ENCODE results near the gene CHCHD3.

The CHCHD3 gene

DNA sequence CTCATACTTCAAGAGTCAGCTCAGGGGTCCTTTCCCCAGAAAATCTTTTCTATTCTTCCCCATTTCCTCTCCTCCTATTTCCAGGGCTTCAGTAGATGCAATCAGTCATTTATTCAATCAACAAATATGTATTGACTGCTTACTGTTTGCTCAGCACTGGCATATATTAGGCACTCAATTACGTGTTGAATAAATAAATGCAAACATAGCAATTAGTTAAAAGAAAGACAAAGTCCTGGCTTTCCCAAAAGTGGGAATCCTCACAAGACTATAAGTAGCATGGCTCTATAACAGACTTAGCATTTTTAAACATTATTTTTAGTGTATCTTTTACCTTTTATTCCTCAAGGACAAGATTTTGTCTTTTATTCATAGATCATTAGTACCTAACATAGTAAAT lies 111.6 kb downstream of the CHCHD3 start:
- TF ChIP-seq TAF1 (IDR thresholded peaks at IDR 0.05; ENCODE audit: borderline replicate concordance, insufficient read depth, low read length), result no peak
- TF ChIP-seq, protein P1, sequence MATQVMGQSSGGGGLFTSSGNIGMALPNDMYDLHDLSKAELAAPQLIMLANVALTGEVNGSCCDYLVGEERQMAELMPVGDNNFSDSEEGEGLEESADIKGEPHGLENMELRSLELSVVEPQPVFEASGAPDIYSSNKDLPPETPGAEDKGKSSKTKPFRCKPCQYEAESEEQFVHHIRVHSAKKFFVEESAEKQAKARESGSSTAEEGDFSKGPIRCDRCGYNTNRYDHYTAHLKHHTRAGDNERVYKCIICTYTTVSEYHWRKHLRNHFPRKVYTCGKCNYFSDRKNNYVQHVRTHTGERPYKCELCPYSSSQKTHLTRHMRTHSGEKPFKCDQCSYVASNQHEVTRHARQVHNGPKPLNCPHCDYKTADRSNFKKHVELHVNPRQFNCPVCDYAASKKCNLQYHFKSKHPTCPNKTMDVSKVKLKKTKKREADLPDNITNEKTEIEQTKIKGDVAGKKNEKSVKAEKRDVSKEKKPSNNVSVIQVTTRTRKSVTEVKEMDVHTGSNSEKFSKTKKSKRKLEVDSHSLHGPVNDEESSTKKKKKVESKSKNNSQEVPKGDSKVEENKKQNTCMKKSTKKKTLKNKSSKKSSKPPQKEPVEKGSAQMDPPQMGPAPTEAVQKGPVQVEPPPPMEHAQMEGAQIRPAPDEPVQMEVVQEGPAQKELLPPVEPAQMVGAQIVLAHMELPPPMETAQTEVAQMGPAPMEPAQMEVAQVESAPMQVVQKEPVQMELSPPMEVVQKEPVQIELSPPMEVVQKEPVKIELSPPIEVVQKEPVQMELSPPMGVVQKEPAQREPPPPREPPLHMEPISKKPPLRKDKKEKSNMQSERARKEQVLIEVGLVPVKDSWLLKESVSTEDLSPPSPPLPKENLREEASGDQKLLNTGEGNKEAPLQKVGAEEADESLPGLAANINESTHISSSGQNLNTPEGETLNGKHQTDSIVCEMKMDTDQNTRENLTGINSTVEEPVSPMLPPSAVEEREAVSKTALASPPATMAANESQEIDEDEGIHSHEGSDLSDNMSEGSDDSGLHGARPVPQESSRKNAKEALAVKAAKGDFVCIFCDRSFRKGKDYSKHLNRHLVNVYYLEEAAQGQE (IDR thresholded peaks at IDR 0.05; ENCODE audit: insufficient read depth in 1 of 2, low read depth in 2 of 2, low read length in 2 of 2), result no peak
- no peak for TF ChIP-seq FOXP2 (optimal IDR thresholded peaks at IDR 0.05; ENCODE audit: borderline replicate concordance, extremely low read depth, extremely low read length, insufficient read depth)
- TF ChIP-seq POLR2AphosphoS5 (IDR thresholded peaks at IDR 0.05; ENCODE audit: low read depth, low read length), result no peak
- no peak for TF ChIP-seq SIN3A (IDR thresholded peaks at IDR 0.05; ENCODE audit: borderline replicate concordance, insufficient read depth, low read length)

DNA sequence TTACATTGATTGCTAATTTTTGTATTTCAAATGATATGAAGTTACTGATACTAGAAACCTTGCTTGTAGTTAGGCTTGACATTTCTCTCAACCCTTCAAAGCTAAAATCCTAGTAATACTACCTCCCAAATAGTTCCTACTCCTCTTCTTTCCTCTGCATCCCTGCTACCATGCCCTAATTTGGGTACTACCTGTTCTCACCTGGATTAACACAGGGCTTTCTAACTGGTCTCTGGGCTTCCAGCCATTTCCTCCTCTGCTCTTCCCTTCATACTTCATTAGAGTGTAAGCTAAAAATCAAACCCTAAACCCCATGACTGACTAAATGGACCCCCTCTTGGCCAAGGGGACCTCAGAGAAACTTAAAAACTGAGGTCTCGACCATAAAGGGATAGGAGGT lies 112.4 kb downstream of the CHCHD3 start:
- no peak for TF ChIP-seq SIN3A (IDR thresholded peaks at IDR 0.05; ENCODE audit: borderline replicate concordance, insufficient read depth, low read length)
- TF ChIP-seq FOXP2 (optimal IDR thresholded peaks at IDR 0.05; ENCODE audit: borderline replicate concordance, extremely low read depth, extremely low read length, insufficient read depth), result no peak
- TF ChIP-seq, protein P1 (IDR thresholded peaks at IDR 0.05; ENCODE audit: insufficient read depth in 1 of 2, low read depth in 2 of 2, low read length in 2 of 2), result no peak
- TF ChIP-seq TAF1 (IDR thresholded peaks at IDR 0.05; ENCODE audit: borderline replicate concordance, insufficient read depth, low read length), result no peak
- TF ChIP-seq POLR2AphosphoS5 (IDR thresholded peaks at IDR 0.05; ENCODE audit: low read depth, low read length), result no peak

DNA sequence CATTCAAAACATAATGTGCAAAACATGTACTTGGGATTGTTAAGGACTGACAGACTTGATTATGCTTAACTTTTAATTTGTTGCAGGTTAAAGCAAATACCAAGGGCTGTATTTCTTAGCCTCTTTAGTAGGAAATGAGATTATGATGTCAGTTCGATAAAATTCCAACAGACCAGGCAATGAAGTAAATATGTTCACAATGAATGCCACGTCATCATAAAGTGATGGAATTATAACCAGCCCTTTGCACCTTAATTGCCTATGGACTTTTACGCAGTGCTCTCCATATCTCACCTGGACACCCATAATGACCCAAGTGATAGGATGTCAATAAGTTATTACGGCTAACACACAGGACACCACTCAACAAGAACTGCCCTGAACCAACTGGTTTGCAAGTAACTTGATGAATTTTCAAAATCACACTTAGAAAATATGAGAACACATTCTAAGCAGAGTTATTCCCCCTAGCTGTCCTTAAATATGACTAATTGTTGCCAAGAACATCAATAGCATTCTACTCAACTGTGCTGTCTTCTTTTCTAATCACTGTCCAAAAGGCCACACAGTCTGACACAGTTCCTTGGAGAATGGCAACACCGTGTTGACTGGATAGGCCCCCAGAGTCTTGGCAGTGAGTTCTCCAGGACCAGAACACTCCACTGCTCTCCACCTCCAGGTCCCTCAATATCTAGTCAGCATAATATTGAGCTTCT lies 115.0 kb downstream of the CHCHD3 start:
- TF ChIP-seq, protein P1 (IDR thresholded peaks at IDR 0.05; ENCODE audit: insufficient read depth in 1 of 2, low read depth in 2 of 2, low read length in 2 of 2), result no peak
- TF ChIP-seq FOXP2 (optimal IDR thresholded peaks at IDR 0.05; ENCODE audit: borderline replicate concordance, extremely low read depth, extremely low read length, insufficient read depth), result no peak

DNA sequence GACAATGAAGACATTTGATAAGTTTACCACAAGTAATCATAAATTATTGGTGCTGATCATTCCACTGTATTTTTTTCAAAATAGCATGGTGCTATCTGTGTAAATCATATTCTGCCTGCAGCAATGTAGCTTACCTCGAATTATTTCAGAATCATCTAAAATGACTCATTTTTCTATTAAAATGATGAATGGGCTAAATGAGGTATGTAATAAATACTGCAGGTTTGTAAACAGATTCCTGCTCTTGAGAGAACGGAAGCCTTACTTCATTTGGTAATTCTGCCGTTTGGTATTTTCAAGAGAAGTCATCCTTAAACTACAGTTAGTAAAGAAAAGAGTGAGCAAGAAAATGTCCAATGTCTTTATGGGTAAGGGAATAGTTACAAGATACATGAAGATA lies 115.9 kb downstream of the CHCHD3 start:
- TF ChIP-seq FOXP2 (optimal IDR thresholded peaks at IDR 0.05; ENCODE audit: borderline replicate concordance, extremely low read depth, extremely low read length, insufficient read depth) (no peak), SIN3A (IDR thresholded peaks at IDR 0.05; ENCODE audit: borderline replicate concordance, insufficient read depth, low read length) (no peak), TAF1 (IDR thresholded peaks at IDR 0.05; ENCODE audit: borderline replicate concordance, insufficient read depth, low read length) (no peak), POLR2AphosphoS5 (IDR thresholded peaks at IDR 0.05; ENCODE audit: low read depth, low read length) (no peak)
- TF ChIP-seq, protein P1 (IDR thresholded peaks at IDR 0.05; ENCODE audit: insufficient read depth in 1 of 2, low read depth in 2 of 2, low read length in 2 of 2), result no peak

DNA sequence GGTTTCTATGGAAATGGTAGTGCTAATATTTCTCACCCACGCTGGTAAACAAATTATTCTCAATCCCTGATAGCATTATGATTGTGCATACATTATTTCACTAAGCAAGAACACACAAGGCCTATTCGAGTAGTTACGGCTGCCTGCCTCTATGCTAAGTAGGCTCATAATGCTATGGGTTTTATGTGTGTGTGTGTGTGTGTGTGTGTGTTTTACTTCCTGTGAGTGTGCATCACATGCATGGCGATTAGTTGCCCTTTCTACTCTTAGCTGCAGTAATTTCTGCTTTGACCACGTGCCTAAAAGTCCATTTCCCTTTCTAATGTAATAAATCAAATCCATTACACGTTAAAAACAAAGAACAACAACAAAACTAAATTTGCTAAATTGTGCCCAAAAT lies 117.0 kb downstream of the CHCHD3 start:
- no peak for TF ChIP-seq POLR2AphosphoS5 (IDR thresholded peaks at IDR 0.05; ENCODE audit: low read depth, low read length)
- no peak for TF ChIP-seq TAF1 (IDR thresholded peaks at IDR 0.05; ENCODE audit: borderline replicate concordance, insufficient read depth, low read length)
- TF ChIP-seq SIN3A (IDR thresholded peaks at IDR 0.05; ENCODE audit: borderline replicate concordance, insufficient read depth, low read length), result no peak
- TF ChIP-seq FOXP2 (optimal IDR thresholded peaks at IDR 0.05; ENCODE audit: borderline replicate concordance, extremely low read depth, extremely low read length, insufficient read depth), result no peak
- TF ChIP-seq, protein P1 (IDR thresholded peaks at IDR 0.05; ENCODE audit: insufficient read depth in 1 of 2, low read depth in 2 of 2, low read length in 2 of 2), result no peak
